T1000 (cell line): Measurements from ENCODE around the gene PLCB4.

Source experiments
- DNase-seq: peaks from one replicate; lab custom pipeline; 2025; ENCODE audit warnings: mixed read lengths; lab: John Stamatoyannopoulos, UW

Gene PLCB4

DNA sequence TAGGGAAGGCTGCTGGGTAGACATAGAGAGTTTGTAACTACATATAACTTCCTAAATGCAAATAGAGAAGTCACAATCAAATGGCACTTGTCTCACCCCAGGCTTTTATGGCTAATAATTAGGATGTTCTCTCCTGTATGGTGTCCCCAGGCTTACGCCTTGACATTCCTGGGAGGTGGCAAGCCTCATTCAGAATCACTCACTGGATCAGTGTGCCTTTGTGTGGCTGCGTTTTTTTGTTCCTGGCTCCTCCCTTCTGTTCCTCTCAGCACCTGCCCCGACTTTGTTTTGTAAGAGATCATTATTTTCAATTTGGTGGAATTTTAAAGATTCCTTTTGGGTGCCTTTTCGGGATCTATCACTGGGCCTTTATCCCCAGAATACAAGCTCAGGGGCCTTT lies 451.2 kb downstream of the PLCB4 start:
- no peak for DNase-seq

- no peak for DNase-seq
Observed at GRCh38 chr20:9523636-9524035, 454.7 kb downstream of the PLCB4 start.
